SK-N-SH treated with all-trans-retinoic acid at 6 μM for 48 hours (cell line): ENCODE results near the gene SRI.

Source experiments
- BACH2 ChIP-seq: fragments of 250-450 bp; sonication (Bioruptor Pico); IDR thresholded peaks from 2 replicates; pipeline ENCODE4 v1.9.0; 2021; ENCODE audit warnings: mild to moderate bottlenecking, borderline replicate concordance
- ESRRG ChIP-seq: fragments of 250-450 bp; sonication (Bioruptor Pico); IDR thresholded peaks from 2 replicates; pipeline ENCODE4 v1.6.1; 2021; ENCODE audit warnings: mild to moderate bottlenecking
- GLIS3 ChIP-seq: fragments of 250-450 bp; sonication (Bioruptor Pico); IDR thresholded peaks from 2 replicates; pipeline ENCODE4 v1.5.0; 2020; ENCODE audit warnings: mild to moderate bottlenecking, moderate library complexity
- OSR1 ChIP-seq: fragments of 250-450 bp; sonication (Bioruptor Pico); IDR thresholded peaks from 2 replicates; pipeline ENCODE4 v1.8.0; 2022; ENCODE audit warnings: moderate library complexity, mild to moderate bottlenecking, inconsistent platforms
- SNAI2 ChIP-seq: fragments of 250-450 bp; sonication (Bioruptor Pico); IDR thresholded peaks from 2 replicates; pipeline ENCODE4 v1.5.0; 2020; ENCODE audit warnings: mild to moderate bottlenecking, moderate library complexity
- TOX ChIP-seq: fragments of 250-450 bp; sonication (Bioruptor Pico); IDR thresholded peaks from 2 replicates; pipeline ENCODE4 v1.8.0; 2021; ENCODE audit warnings: mild to moderate bottlenecking, moderate library complexity, borderline replicate concordance
- ZC3H10 ChIP-seq: fragments of 250-450 bp; sonication (Bioruptor Pico); IDR thresholded peaks from 2 replicates; pipeline ENCODE4 v1.5.1; 2021; ENCODE audit warnings: mild to moderate bottlenecking, moderate library complexity
- ZFP3 ChIP-seq: fragments of 250-450 bp; sonication (Bioruptor Pico); IDR thresholded peaks from 2 replicates; pipeline ENCODE4 v1.5.0; 2020; ENCODE audit warnings: mild to moderate bottlenecking, moderate library complexity
- ZFP30 ChIP-seq: fragments of 450-650 bp; formaldehyde crosslinking; IDR thresholded peaks from 2 replicates; pipeline ENCODE4 v1.5.0; 2022; ENCODE audit warnings: mild to moderate bottlenecking, moderate library complexity
- ZNF565 ChIP-seq: fragments of 450-650 bp; formaldehyde crosslinking; conservative IDR thresholded peaks from 2 replicates; pipeline ENCODE4 v1.5.0; 2020; ENCODE audit warnings: low read depth, mild to moderate bottlenecking, moderate library complexity
- ZNF70 ChIP-seq: fragments of 450-650 bp; formaldehyde crosslinking; IDR thresholded peaks from 2 replicates; pipeline ENCODE4 v1.5.0; 2020; ENCODE audit warnings: mild to moderate bottlenecking, moderate library complexity
- TF ChIP-seq, protein P1 (sequence below): fragments of 250-450 bp; sonication (Bioruptor Pico); IDR thresholded peaks from 2 replicates; pipeline ENCODE4 v1.5.1; 2020; ENCODE audit warnings: low read depth, mild to moderate bottlenecking, moderate library complexity
- TF ChIP-seq, protein P2 (sequence below): fragments of 250-450 bp; sonication (Bioruptor Pico); IDR thresholded peaks from 2 replicates; pipeline ENCODE4 v1.8.0; 2020; ENCODE audit warnings: mild to moderate bottlenecking, moderate library complexity, borderline replicate concordance
- TF ChIP-seq, protein P3 (sequence below): fragments of 250-450 bp; sonication (Bioruptor Pico); IDR thresholded peaks from 2 replicates; pipeline ENCODE4 v1.8.0; 2021; ENCODE audit warnings: low read depth, mild to moderate bottlenecking, moderate library complexity, borderline replicate concordance

DNA sequence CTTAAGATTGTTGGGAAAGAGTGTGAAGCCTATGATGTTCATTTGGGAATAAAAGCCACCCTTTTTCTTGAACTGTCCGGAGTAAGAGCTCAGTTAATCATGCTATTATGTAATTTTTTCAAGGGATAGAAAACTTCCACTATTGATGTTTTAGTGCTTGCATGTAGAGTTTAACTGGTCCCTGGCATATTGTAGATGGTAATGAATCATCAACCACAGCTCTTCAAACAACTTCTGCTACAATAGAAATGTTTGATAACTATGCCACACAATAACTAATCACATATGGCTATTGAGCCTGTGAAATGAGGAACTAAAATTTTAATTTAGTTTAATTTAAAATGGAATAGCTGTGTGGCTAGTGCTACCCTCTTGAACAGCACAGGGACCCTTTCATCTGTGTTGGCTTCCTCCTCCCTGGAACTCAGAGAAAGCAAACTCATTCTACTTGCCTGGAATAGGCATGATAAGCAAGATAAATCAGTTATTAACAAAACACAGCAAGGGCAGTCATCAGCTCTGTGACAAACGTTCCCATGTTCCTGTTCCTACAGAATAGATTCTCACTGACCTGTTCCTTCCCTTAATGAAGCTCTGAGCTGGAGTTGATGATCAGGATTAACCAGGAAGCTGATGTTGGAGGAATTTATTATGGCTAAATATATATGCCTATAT is 4.9 kb upstream of the SRI start:
- no peak for TF ChIP-seq TOX (CRISPR knock-in tag)
- TF ChIP-seq ZNF565 (CRISPR knock-in tag): no peak
- TF ChIP-seq, protein P1, sequence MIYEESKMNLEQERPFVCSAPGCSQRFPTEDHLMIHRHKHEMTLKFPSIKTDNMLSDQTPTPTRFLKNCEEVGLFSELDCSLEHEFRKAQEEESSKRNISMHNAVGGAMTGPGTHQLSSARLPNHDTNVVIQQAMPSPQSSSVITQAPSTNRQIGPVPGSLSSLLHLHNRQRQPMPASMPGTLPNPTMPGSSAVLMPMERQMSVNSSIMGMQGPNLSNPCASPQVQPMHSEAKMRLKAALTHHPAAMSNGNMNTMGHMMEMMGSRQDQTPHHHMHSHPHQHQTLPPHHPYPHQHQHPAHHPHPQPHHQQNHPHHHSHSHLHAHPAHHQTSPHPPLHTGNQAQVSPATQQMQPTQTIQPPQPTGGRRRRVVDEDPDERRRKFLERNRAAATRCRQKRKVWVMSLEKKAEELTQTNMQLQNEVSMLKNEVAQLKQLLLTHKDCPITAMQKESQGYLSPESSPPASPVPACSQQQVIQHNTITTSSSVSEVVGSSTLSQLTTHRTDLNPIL: no peak
- TF ChIP-seq ZC3H10 (CRISPR knock-in tag): no peak
- TF ChIP-seq GLIS3 (CRISPR knock-in tag): no peak
- TF ChIP-seq, protein P2, sequence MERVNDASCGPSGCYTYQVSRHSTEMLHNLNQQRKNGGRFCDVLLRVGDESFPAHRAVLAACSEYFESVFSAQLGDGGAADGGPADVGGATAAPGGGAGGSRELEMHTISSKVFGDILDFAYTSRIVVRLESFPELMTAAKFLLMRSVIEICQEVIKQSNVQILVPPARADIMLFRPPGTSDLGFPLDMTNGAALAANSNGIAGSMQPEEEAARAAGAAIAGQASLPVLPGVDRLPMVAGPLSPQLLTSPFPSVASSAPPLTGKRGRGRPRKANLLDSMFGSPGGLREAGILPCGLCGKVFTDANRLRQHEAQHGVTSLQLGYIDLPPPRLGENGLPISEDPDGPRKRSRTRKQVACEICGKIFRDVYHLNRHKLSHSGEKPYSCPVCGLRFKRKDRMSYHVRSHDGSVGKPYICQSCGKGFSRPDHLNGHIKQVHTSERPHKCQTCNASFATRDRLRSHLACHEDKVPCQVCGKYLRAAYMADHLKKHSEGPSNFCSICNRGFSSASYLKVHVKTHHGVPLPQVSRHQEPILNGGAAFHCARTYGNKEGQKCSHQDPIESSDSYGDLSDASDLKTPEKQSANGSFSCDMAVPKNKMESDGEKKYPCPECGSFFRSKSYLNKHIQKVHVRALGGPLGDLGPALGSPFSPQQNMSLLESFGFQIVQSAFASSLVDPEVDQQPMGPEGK (CRISPR knock-in tag): no peak
- TF ChIP-seq, protein P3, sequence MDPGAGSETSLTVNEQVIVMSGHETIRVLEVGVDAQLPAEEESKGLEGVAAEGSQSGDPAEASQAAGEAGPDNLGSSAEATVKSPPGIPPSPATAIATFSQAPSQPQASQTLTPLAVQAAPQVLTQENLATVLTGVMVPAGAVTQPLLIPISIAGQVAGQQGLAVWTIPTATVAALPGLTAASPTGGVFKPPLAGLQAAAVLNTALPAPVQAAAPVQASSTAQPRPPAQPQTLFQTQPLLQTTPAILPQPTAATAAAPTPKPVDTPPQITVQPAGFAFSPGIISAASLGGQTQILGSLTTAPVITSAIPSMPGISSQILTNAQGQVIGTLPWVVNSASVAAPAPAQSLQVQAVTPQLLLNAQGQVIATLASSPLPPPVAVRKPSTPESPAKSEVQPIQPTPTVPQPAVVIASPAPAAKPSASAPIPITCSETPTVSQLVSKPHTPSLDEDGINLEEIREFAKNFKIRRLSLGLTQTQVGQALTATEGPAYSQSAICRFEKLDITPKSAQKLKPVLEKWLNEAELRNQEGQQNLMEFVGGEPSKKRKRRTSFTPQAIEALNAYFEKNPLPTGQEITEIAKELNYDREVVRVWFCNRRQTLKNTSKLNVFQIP: no peak
- no peak for TF ChIP-seq ESRRG
- TF ChIP-seq ZFP30 (CRISPR knock-in tag): no peak
- TF ChIP-seq OSR1 (CRISPR knock-in tag): no peak
- no peak for TF ChIP-seq BACH2
- no peak for TF ChIP-seq ZFP3 (CRISPR knock-in tag)
- no peak for TF ChIP-seq ZNF70 (CRISPR knock-in tag)
- TF ChIP-seq SNAI2: no peak
